ENCODE measurements around the gene PQBP1. TPM values are rescaled to one million over a fixed set of nuclear protein-coding genes. Genes with fewer than 3 reads are reported as not detected.

The PQBP1 gene
- total and polyA plus RNA-seq, 4 donors: 28.9 to 91.9 (median 78.8) TPM

DNA sequence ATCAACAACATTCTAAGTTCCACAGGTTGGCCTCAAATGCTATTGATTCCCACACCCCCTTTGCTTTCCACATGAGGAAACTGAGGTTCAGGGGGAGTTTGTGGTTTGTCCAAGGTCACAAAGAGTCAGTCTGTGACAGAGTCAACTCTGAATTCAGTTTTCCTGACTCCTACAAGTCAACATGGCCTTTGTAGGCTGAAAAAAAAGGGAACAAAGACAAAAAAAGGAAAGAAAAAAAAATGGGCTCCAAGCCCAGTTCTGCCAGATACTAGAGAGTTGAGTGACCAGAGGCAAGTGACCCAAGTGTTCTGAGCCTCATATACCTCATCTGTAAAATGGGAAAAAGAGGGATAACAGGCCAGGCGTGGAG lies 37.6 kb downstream of the PQBP1 start:
- no peak overlapping the region for H3K4me3 ChIP-seq (ENCODE audit: low read depth, low read length)
- peaks cover 2% of the 10 kb centered on the region for H3K9me3 ChIP-seq (ENCODE audit: control insufficient read depth, insufficient read depth, low read length)
- peaks cover 15% of the 10 kb centered on the region for H3K36me3 ChIP-seq (ENCODE audit: control insufficient read depth, insufficient read depth, low read length)
- no peak overlapping the region for H3K27ac ChIP-seq (ENCODE audit: low read depth, low read length)
- whole genome bisulfite sequencing (ENCODE audit: insufficient coverage): no CpG with 5 or more reads among the region's 1 CpG
- H3K4me1 ChIP-seq (ENCODE audit: control insufficient read depth, insufficient read depth, low read length): no peaks in the 10 kb centered on the region
- no peak for DNase-seq (ENCODE audit: low read depth in 4 of 6, low spot score in 6 of 6)
- H3K27me3 ChIP-seq (ENCODE audit: control insufficient read depth, insufficient read depth, low read length): no peaks in the 10 kb centered on the region

GRCh38 chrX:48936429-48937053 lies 38.8 kb downstream of the PQBP1 start:
- no peak overlapping the region for H3K27ac ChIP-seq (ENCODE audit: low read depth, low read length)
- peaks cover 11% of the 10 kb centered on the region for H3K36me3 ChIP-seq (ENCODE audit: control insufficient read depth, insufficient read depth, low read length)
- no peaks in the 10 kb centered on the region for H3K4me1 ChIP-seq (ENCODE audit: control insufficient read depth, insufficient read depth, low read length)
- WGBS (ENCODE audit: insufficient coverage): 91% methylated on average over 7 of the region's 8 CpGs
- H3K27me3 ChIP-seq (ENCODE audit: control insufficient read depth, insufficient read depth, low read length): no peaks in the 10 kb centered on the region
- H3K4me3 ChIP-seq (ENCODE audit: low read depth, low read length): no peak overlapping the region
- no peak for DNase-seq (ENCODE audit: low read depth in 4 of 6, low spot score in 6 of 6)
- H3K9me3 ChIP-seq (ENCODE audit: control insufficient read depth, insufficient read depth, low read length): no peaks in the 10 kb centered on the region

GRCh38 chrX:48937054-48937907 lies 39.6 kb downstream of the PQBP1 start:
- Histone ChIP-seq H3K27me3 (ENCODE audit: control insufficient read depth, insufficient read depth, low read length) (no peaks in the 10 kb centered on the region), H3K36me3 (ENCODE audit: control insufficient read depth, insufficient read depth, low read length) (peaks cover 11% of the 10 kb centered on the region), H3K9me3 (ENCODE audit: control insufficient read depth, insufficient read depth, low read length) (no peaks in the 10 kb centered on the region), H3K4me3 (ENCODE audit: low read depth, low read length) (no peak overlapping the region), H3K27ac (ENCODE audit: low read depth, low read length) (no peak overlapping the region), H3K4me1 (ENCODE audit: control insufficient read depth, insufficient read depth, low read length) (no peaks in the 10 kb centered on the region)
- WGBS (ENCODE audit: insufficient coverage): 37% methylated on average over 8 of the region's 9 CpGs
- no peak for DNase-seq (ENCODE audit: low read depth in 4 of 6, low spot score in 6 of 6)

- Histone ChIP-seq H3K9me3 (ENCODE audit: control insufficient read depth, insufficient read depth, low read length) (no peaks in the 10 kb centered on the region), H3K27ac (ENCODE audit: low read depth, low read length) (no peak overlapping the region), H3K4me1 (ENCODE audit: control insufficient read depth, insufficient read depth, low read length) (no peaks in the 10 kb centered on the region), H3K4me3 (ENCODE audit: low read depth, low read length) (no peak overlapping the region), H3K36me3 (ENCODE audit: control insufficient read depth, insufficient read depth, low read length) (peaks cover 9% of the 10 kb centered on the region), H3K27me3 (ENCODE audit: control insufficient read depth, insufficient read depth, low read length) (no peaks in the 10 kb centered on the region)
- DNase-seq (ENCODE audit: low read depth in 4 of 6, low spot score in 6 of 6): no peak
- whole genome bisulfite sequencing (ENCODE audit: insufficient coverage): 47% methylated on average over 1 of the region's 1 CpG
Measured at GRCh38 chrX:48938721-48939425, 41.1 kb downstream of the PQBP1 start.

GRCh38 chrX:48939524-48940228 lies 41.9 kb downstream of the PQBP1 start:
- H3K27ac ChIP-seq (ENCODE audit: low read depth, low read length): no peak overlapping the region
- no peaks in the 10 kb centered on the region for H3K4me1 ChIP-seq (ENCODE audit: control insufficient read depth, insufficient read depth, low read length)
- WGBS (ENCODE audit: insufficient coverage): 71% methylated on average over 2 of the region's 3 CpGs
- no peaks in the 10 kb centered on the region for H3K27me3 ChIP-seq (ENCODE audit: control insufficient read depth, insufficient read depth, low read length)
- no peaks in the 10 kb centered on the region for H3K9me3 ChIP-seq (ENCODE audit: control insufficient read depth, insufficient read depth, low read length)
- peaks cover 4% of the 10 kb centered on the region for H3K36me3 ChIP-seq (ENCODE audit: control insufficient read depth, insufficient read depth, low read length)
- no peak overlapping the region for H3K4me3 ChIP-seq (ENCODE audit: low read depth, low read length)
- DNase-seq (ENCODE audit: low read depth in 4 of 6, low spot score in 6 of 6): no peak

- Histone ChIP-seq H3K4me1 (ENCODE audit: control insufficient read depth, insufficient read depth, low read length) (no peaks in the 10 kb centered on the region), H3K27ac (ENCODE audit: low read depth, low read length) (no peak overlapping the region), H3K36me3 (ENCODE audit: control insufficient read depth, insufficient read depth, low read length) (peaks cover 4% of the 10 kb centered on the region), H3K9me3 (ENCODE audit: control insufficient read depth, insufficient read depth, low read length) (no peaks in the 10 kb centered on the region), H3K4me3 (ENCODE audit: low read depth, low read length) (no peak overlapping the region), H3K27me3 (ENCODE audit: control insufficient read depth, insufficient read depth, low read length) (no peaks in the 10 kb centered on the region)
- WGBS (ENCODE audit: insufficient coverage): 83% methylated on average over 1 of the region's 2 CpGs
- DNase-seq (ENCODE audit: low read depth in 4 of 6, low spot score in 6 of 6): no peak
Measured at GRCh38 chrX:48940404-48940955, 42.8 kb downstream of the PQBP1 start.

DNA sequence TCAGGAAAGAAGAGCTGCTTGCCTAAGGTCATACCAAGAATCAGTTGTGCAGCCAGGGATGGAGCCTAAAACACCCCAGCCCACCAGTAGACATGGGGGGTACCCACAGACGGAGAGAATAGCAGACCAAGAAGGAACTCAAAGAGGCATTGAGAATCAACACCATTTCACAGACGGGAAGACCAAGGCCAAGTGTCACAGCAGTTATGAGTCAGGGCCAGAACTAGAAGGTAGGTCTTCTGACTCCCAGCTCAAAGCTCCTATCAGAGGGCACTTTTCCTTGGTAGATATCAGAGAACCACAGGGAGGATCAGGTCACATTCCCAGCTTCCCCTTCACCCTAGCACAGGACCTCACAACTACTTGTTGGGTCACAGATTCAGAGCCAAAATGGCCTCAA lies 45.2 kb downstream of the PQBP1 start:
- H3K36me3 ChIP-seq (ENCODE audit: control insufficient read depth, insufficient read depth, low read length): peaks cover 4% of the 10 kb centered on the region
- H3K4me3 ChIP-seq (ENCODE audit: low read depth, low read length): no peak overlapping the region
- 79% methylated on average over 2 of the region's 2 CpGs for WGBS (ENCODE audit: insufficient coverage)
- no peaks in the 10 kb centered on the region for H3K27me3 ChIP-seq (ENCODE audit: control insufficient read depth, insufficient read depth, low read length)
- H3K9me3 ChIP-seq (ENCODE audit: control insufficient read depth, insufficient read depth, low read length): no peaks in the 10 kb centered on the region
- no peak for DNase-seq (ENCODE audit: low read depth in 4 of 6, low spot score in 6 of 6)
- H3K4me1 ChIP-seq (ENCODE audit: control insufficient read depth, insufficient read depth, low read length): no peaks in the 10 kb centered on the region
- no peak overlapping the region for H3K27ac ChIP-seq (ENCODE audit: low read depth, low read length)

GRCh38 chrX:48945517-48946348 lies 48.0 kb downstream of the PQBP1 start:
- no peak overlapping the region for H3K27ac ChIP-seq (ENCODE audit: low read depth, low read length)
- H3K4me3 ChIP-seq (ENCODE audit: low read depth, low read length): no peak overlapping the region
- peak in 3 of 6 donors; percentile 1 to 60 (median 51) for DNase-seq (ENCODE audit: low read depth in 4 of 6, low spot score in 6 of 6)
- no peaks in the 10 kb centered on the region for H3K9me3 ChIP-seq (ENCODE audit: control insufficient read depth, insufficient read depth, low read length)
- no peaks in the 10 kb centered on the region for H3K4me1 ChIP-seq (ENCODE audit: control insufficient read depth, insufficient read depth, low read length)
- H3K36me3 ChIP-seq (ENCODE audit: control insufficient read depth, insufficient read depth, low read length): peaks cover 8% of the 10 kb centered on the region
- no peaks in the 10 kb centered on the region for H3K27me3 ChIP-seq (ENCODE audit: control insufficient read depth, insufficient read depth, low read length)
- WGBS (ENCODE audit: insufficient coverage): 47% methylated on average over 2 of the region's 8 CpGs

All from spinal cord (tissue), 10 donors.